H1 (cell line): Measurements from ENCODE around the gene SLC23A2. TPM values are rescaled to one million over a fixed set of nuclear protein-coding genes. Genes with fewer than 3 reads are reported as not detected.
"Not testable (repeated sequence)": the region's sequence is repeated elsewhere in the genome, so short reads cannot be mapped to it uniquely, and the experiment has no call there.

Experiments used
- CTCF ChIA-PET: fragments of 300-600 bp; sonication (Branson Sonifier 250); formaldehyde crosslinking; loops from one replicate; lab custom pipeline; 2021; ENCODE audit not compliant: partially characterized antibody; lab: Charles Lee
- POLR2A ChIA-PET: fragments of 300-600 bp; sonication (Branson Sonifier 250); formaldehyde crosslinking; loops from one replicate; lab custom pipeline; 2021; ENCODE audit warnings: inconsistent platforms; ENCODE audit not compliant: partially characterized antibody; lab: Charles Lee
- DNase-seq, 2 experiments: peaks; one replicate each; pipeline versions ENCODE4 v3.0.0 to v3.0.0-alpha.2; 2010 to 2022; ENCODE audit warnings: low spot score in 2 of 2, low read depth in 1 of 2, mixed read lengths in 1 of 2
- FAIRE-seq: peaks from 2 replicates; lab custom pipeline; 2011; peaks lifted over from hg19 to GRCh38; lab: Jason Lieb, UNC
- H2AFZ ChIP-seq: 2 replicates; pipeline ENCODE4 v1.8.1; 2012; ENCODE audit warnings: low read length, inconsistent platforms
- H2AK5ac ChIP-seq: 2 replicates; pipeline ENCODE4 v1.6.1; 2013; ENCODE audit warnings: low read depth, low read length
- H2BK120ac ChIP-seq: replicated peaks from 2 replicates; pipeline ENCODE3; 2013; ENCODE audit warnings: low read depth, low read length, inconsistent platforms
- H2BK12ac ChIP-seq: 2 replicates; pipeline ENCODE4 v1.6.1; 2013; ENCODE audit warnings: low read depth, low read length
- H2BK15ac ChIP-seq: 2 replicates; pipeline ENCODE4 v1.6.1; 2013; ENCODE audit warnings: low read length
- H2BK20ac ChIP-seq: 2 replicates; pipeline ENCODE4 v1.6.1; 2013; ENCODE audit warnings: low read length
- H2BK5ac ChIP-seq: 2 replicates; pipeline ENCODE4 v1.6.1; 2013; ENCODE audit warnings: low read depth, low read length
- H3K14ac ChIP-seq: 2 replicates; pipeline ENCODE4 v1.6.1; 2013; ENCODE audit warnings: inconsistent platforms; ENCODE audit not compliant: insufficient read length
- H3K18ac ChIP-seq: 2 replicates; pipeline ENCODE4 v1.6.1; 2013; ENCODE audit warnings: low read length; ENCODE audit errors: extremely low read depth
- H3K23ac ChIP-seq: 2 replicates; pipeline ENCODE4 v1.6.1; 2013; ENCODE audit warnings: inconsistent platforms; ENCODE audit not compliant: insufficient read length
- H3K23me2 ChIP-seq: 2 replicates; pipeline ENCODE4 v1.6.1; 2013; ENCODE audit warnings: low read depth, low read length
- H3K27ac ChIP-seq: 2 replicates; pipeline ENCODE4 v1.6.1; 2011; ENCODE audit warnings: low read depth, low read length, inconsistent platforms
- H3K27me3 ChIP-seq, 4 experiments: replicated peaks in 1 of 4; 1 replicate in 1 of 4; 2 replicates in 3 of 4; pipeline versions ENCODE4 v1.6.1 to v1.8.1; 2011 to 2013; ENCODE audit warnings: low read length in 3 of 4, mild to moderate bottlenecking in 3 of 4, inconsistent platforms in 2 of 4, mixed read lengths in 2 of 4, moderate library complexity in 1 of 4; ENCODE audit not compliant: control insufficient read depth in 3 of 4, insufficient read depth in 3 of 4; ENCODE audit errors: extremely low read depth in 1 of 4
- H3K36me3 ChIP-seq, 4 experiments: 2 replicates each; pipeline versions ENCODE4 v1.6.1 to v1.8.1; 2011 to 2013; ENCODE audit warnings: mild to moderate bottlenecking in 4 of 4, low read length in 3 of 4, moderate library complexity in 2 of 4, control low read depth in 1 of 4, inconsistent platforms in 1 of 4; ENCODE audit not compliant: insufficient read depth in 4 of 4, control insufficient read depth in 2 of 4
- H3K4ac ChIP-seq: replicated peaks from 2 replicates; pipeline ENCODE3; 2013; ENCODE audit warnings: low read length, low read depth, mixed read lengths, inconsistent platforms; ENCODE audit not compliant: insufficient read length
- H3K4me1 ChIP-seq, 4 experiments: replicated peaks in 1 of 4; 1 replicate in 1 of 4; 2 replicates in 3 of 4; pipeline versions ENCODE4 v1.6.1 to v1.8.1; 2011 to 2013; ENCODE audit warnings: low read length in 3 of 4, inconsistent platforms in 2 of 4, mixed read lengths in 1 of 4; ENCODE audit not compliant: insufficient read depth in 4 of 4, control insufficient read depth in 3 of 4
- H3K4me2 ChIP-seq, 2 experiments: 2 replicates each; pipeline versions ENCODE4 v1.6.1 to v1.8.1; 2011 to 2013; ENCODE audit warnings: low read depth in 2 of 2, low read length in 2 of 2, control low read depth in 1 of 2, inconsistent platforms in 1 of 2, mild to moderate bottlenecking in 1 of 2; ENCODE audit not compliant: insufficient read depth in 1 of 2
- H3K4me3 ChIP-seq, 4 experiments: fragments of 200-600, 300-600 bp in 1 of 4; sonication (generic), shearing (Covaris generic), sonication (Bioruptor Twin) in 1 of 4; 2 replicates each; pipeline versions ENCODE4 v1.5.1 to v1.8.1; 2011 to 2016; ENCODE audit warnings: low read length in 4 of 4, low read depth in 3 of 4, control low read depth in 2 of 4, inconsistent platforms in 2 of 4, mild to moderate bottlenecking in 2 of 4, mixed read lengths in 1 of 4, moderate library complexity in 1 of 4; ENCODE audit not compliant: insufficient read depth in 2 of 4; ENCODE audit errors: extremely low read depth in 1 of 4
- H3K56ac ChIP-seq: replicated peaks from 2 replicates; pipeline ENCODE3; 2013; ENCODE audit warnings: low read depth, mild to moderate bottlenecking, mixed read lengths, low read length, inconsistent platforms; ENCODE audit not compliant: insufficient read length
- H3K79me1 ChIP-seq: 2 replicates; pipeline ENCODE4 v1.6.1; 2013; ENCODE audit warnings: low read depth, low read length, control low read depth
- H3K79me2 ChIP-seq, 2 experiments: 2 replicates each; pipeline versions ENCODE4 v1.6.1 to v1.8.1; 2012 to 2013; ENCODE audit warnings: low read length in 2 of 2, mild to moderate bottlenecking in 2 of 2, inconsistent platforms in 1 of 2; ENCODE audit not compliant: insufficient read depth in 2 of 2, control insufficient read depth in 1 of 2
- H3K9ac ChIP-seq, 4 experiments: replicated peaks in 1 of 4; 1 replicate in 1 of 4; 2 replicates in 3 of 4; pipeline versions ENCODE4 v1.6.1 to v1.8.1; 2011 to 2013; ENCODE audit warnings: low read depth in 3 of 4, low read length in 3 of 4, control low read depth in 2 of 4, mild to moderate bottlenecking in 2 of 4, moderate library complexity in 2 of 4, inconsistent platforms in 1 of 4; ENCODE audit errors: extremely low read depth in 1 of 4
- H3K9me3 ChIP-seq, 2 experiments: 2 replicates each; pipeline versions ENCODE4 v1.6.1 to v1.8.1; 2012 to 2013; ENCODE audit warnings: mild to moderate bottlenecking in 2 of 2, moderate library complexity in 2 of 2, control low read depth in 1 of 2, inconsistent platforms in 1 of 2, low read depth in 1 of 2, low read length in 1 of 2, mixed read lengths in 1 of 2; ENCODE audit not compliant: insufficient read depth in 2 of 2
- H4K20me1 ChIP-seq, 2 experiments: replicated peaks in 1 of 2; 2 replicates each; pipeline versions ENCODE3 to v1.8.1; 2011 to 2013; ENCODE audit warnings: inconsistent platforms in 2 of 2, low read length in 2 of 2, mild to moderate bottlenecking in 1 of 2; ENCODE audit not compliant: insufficient read depth in 2 of 2, control insufficient read depth in 1 of 2
- H4K5ac ChIP-seq: 2 replicates; pipeline ENCODE4 v1.6.1; 2013; ENCODE audit warnings: low read length, low read depth, mixed read lengths, inconsistent platforms; ENCODE audit not compliant: insufficient read length
- H4K8ac ChIP-seq: 2 replicates; pipeline ENCODE4 v1.8.0; 2013; ENCODE audit warnings: mild to moderate bottlenecking, moderate library complexity, low read length, inconsistent platforms; ENCODE audit not compliant: insufficient read depth; ENCODE audit errors: extremely low read depth
- H4K91ac ChIP-seq: replicated peaks from 2 replicates; pipeline ENCODE3; 2013; ENCODE audit warnings: low read length, mixed read lengths, inconsistent platforms; ENCODE audit not compliant: insufficient read length
- WGBS, 2 experiments: shearing (Covaris generic) in 1 of 2; methylation state at CpG; one replicate each; pipeline versions ENCODE4 v1.1.6 to v1.1.7; 2013 to 2015; ENCODE audit warnings: low lambda C conversion rate in 2 of 2, mixed read lengths in 2 of 2, inconsistent platforms in 1 of 2, low coverage in 1 of 2, missing lambda C conversion rate in 1 of 2; ENCODE audit not compliant: insufficient replicate concordance in 2 of 2, insufficient coverage in 1 of 2, insufficient read length in 1 of 2; ENCODE audit errors: extremely low coverage in 1 of 2, missing lambda C conversion rate in 1 of 2; 5-methylcytosine and 5-hydroxymethylcytosine counted together
- polyA plus RNA-seq, 7 experiments: library from polyadenylated mRNA; depleted of rRNA in 3 of 7; stranded (reverse) in 5 of 7; unstranded in 2 of 7; fragments of >200 nt in 5 of 7; fragments of 200-250 nt in 2 of 7; gene quantifications; 1 replicate in 5 of 7; 2 replicates in 1 of 7; 4 replicates in 1 of 7; pipeline versions ENCODE4 v1.2.1 to v1.2.3, GENCODE V29; 2011 to 2013; ENCODE audit warnings: missing spikeins in 2 of 7, mixed read lengths in 2 of 7
- total RNA-seq: library from RNA; stranded (reverse); fragmentation: NEBNext Ultra II Directional; extraction: Animal tissue kit (Norgen Biotek cat#: 25700); gene quantifications from 2 replicates; pipeline ENCODE4 v1.2.1, GENCODE V29; 2021

SLC23A2 gene
- total and polyA plus RNA-seq, 2 of the 8 experiments (the other 6 are each of a cell fraction or from before 2014, with no cell fraction given): 17.0 to 18.6 TPM

- H4K20me1 ChIP-seq, H3K23me2 ChIP-seq, H3K27ac ChIP-seq, H4K91ac ChIP-seq, H2BK20ac ChIP-seq, H3K79me1 ChIP-seq, H3K4ac ChIP-seq, H3K4me2 ChIP-seq, H2AFZ ChIP-seq, FAIRE-seq, H3K79me2 ChIP-seq, H3K14ac ChIP-seq, DNase-seq, H3K4me3 ChIP-seq, H3K56ac ChIP-seq, H3K27me3 ChIP-seq, H2BK12ac ChIP-seq, H2BK15ac ChIP-seq, H3K4me1 ChIP-seq, H3K23ac ChIP-seq, H3K18ac ChIP-seq, H2AK5ac ChIP-seq, H2BK120ac ChIP-seq, H4K5ac ChIP-seq, H3K9me3 ChIP-seq, H3K9ac ChIP-seq, H2BK5ac ChIP-seq, H3K36me3 ChIP-seq, H4K8ac ChIP-seq: not testable (repeated sequence)
- 83% methylated on average over 5 of the region's 5 CpGs; no CpG with 5 or more reads in 1 of the 2 experiments for WGBS, 2 experiments
- ChIA-PET POLR2A (interaction anchor here (0.6 kb wide), 1 partner anchor 86 kb away, joined by 3 read pairs; no protein-coding TSS in a partner anchor), CTCF (interaction anchor here (0.9 to 1.4 kb wide), 5 partner anchors 26 to 138 kb away, joined by 3 to 4 read pairs (median 3); no protein-coding TSS in a partner anchor)
Observed at GRCh38 chr20:4878099-4878498, 123.2 kb downstream of the SLC23A2 start.
